CD4-positive, alpha-beta memory T cell (primary cell): ENCODE measurements around the gene LRTM2. TPM values are rescaled to one million over a fixed set of nuclear protein-coding genes. Genes with fewer than 3 reads are reported as not detected.

ENCODE experiments used
- CTCF ChIA-PET: fragments of 350-600 bp; sonication (Branson Sonifier 250); formaldehyde crosslinking; loops from one replicate; lab custom pipeline; 2021; ENCODE audit warnings: inconsistent platforms; ENCODE audit not compliant: partially characterized antibody; lab: Charles Lee
- POLR2A ChIA-PET: fragments of 350-600 bp; sonication (Branson Sonifier 250); formaldehyde crosslinking; loops from one replicate; lab custom pipeline; 2021; ENCODE audit not compliant: partially characterized antibody; lab: Charles Lee
- DNase-seq, 5 donors: peaks; one replicate each; pipeline versions ENCODE4 v3.0.0 to v3.0.0-alpha.2; 2020 to 2022; ENCODE audit warnings: mixed read lengths in 1 of 5
- H3K27ac ChIP-seq: one replicate; pipeline ENCODE4 v1.7.0; 2013; ENCODE audit warnings: low read depth, low read length
- H3K27me3 ChIP-seq: 2 replicates; pipeline ENCODE4 v1.7.0; 2013; ENCODE audit warnings: mild to moderate bottlenecking, low read length, moderate library complexity; ENCODE audit not compliant: insufficient read depth
- H3K36me3 ChIP-seq: 2 replicates; pipeline ENCODE4 v1.7.0; 2013; ENCODE audit warnings: mild to moderate bottlenecking, low read length, moderate library complexity; ENCODE audit not compliant: insufficient read depth
- H3K4me1 ChIP-seq: 2 replicates; pipeline ENCODE4 v1.7.0; 2013; ENCODE audit warnings: mild to moderate bottlenecking, low read length, moderate library complexity; ENCODE audit not compliant: insufficient read depth
- H3K4me3 ChIP-seq, 2 donors: one replicate each; pipeline ENCODE4 v1.7.0; 2013; ENCODE audit warnings: low read length in 2 of 2, mild to moderate bottlenecking in 1 of 2
- H3K9me3 ChIP-seq, 2 donors: one replicate each; pipeline ENCODE4 v1.7.0; 2013; ENCODE audit warnings: low read length in 2 of 2, control low read depth in 1 of 2; ENCODE audit not compliant: control insufficient read depth in 1 of 2
- H3K27ac Mint-ChIP-seq, 7 donors: one replicate each; pipeline ENCODE4 v1.8.0; 2020 to 2021; ENCODE audit warnings: mixed read lengths in 7 of 7, mild to moderate bottlenecking in 6 of 7, inconsistent platforms in 3 of 7, moderate library complexity in 3 of 7
- H3K27me3 Mint-ChIP-seq, 2 donors: one replicate each; pipeline ENCODE4 v1.8.0; 2020 to 2021; ENCODE audit warnings: mixed read lengths in 2 of 2
- H3K36me3 Mint-ChIP-seq, 2 donors: one replicate each; pipeline ENCODE4 v1.8.0; 2020 to 2021; ENCODE audit warnings: mixed read lengths in 2 of 2, inconsistent platforms in 1 of 2, mild to moderate bottlenecking in 1 of 2
- H3K4me1 Mint-ChIP-seq, 4 donors: one replicate each; pipeline ENCODE4 v1.8.0; 2020 to 2021; ENCODE audit warnings: mixed read lengths in 4 of 4, mild to moderate bottlenecking in 1 of 4
- H3K4me3 Mint-ChIP-seq, 8 donors: one replicate each; pipeline ENCODE4 v1.8.0; 2020 to 2021; ENCODE audit warnings: mixed read lengths in 8 of 8, mild to moderate bottlenecking in 7 of 8, moderate library complexity in 6 of 8, inconsistent platforms in 3 of 8
- H3K9me3 Mint-ChIP-seq, 8 donors: one replicate each; pipeline ENCODE4 v1.8.0; 2020 to 2021; ENCODE audit warnings: mixed read lengths in 8 of 8, mild to moderate bottlenecking in 5 of 8, inconsistent platforms in 3 of 8, moderate library complexity in 1 of 8
- intact Hi-C: fragments of 100-400 bp; cut with micrococcal nuclease; formaldehyde crosslinking; loops from one replicate; pipeline ENCODE4 v1.15.1; 2023
- polyA plus RNA-seq, 2 donors: library from polyadenylated mRNA; unstranded; fragments of 300-500 nt; fragmentation: Illumina TruSeq; gene quantifications; one replicate each; pipeline ENCODE4 v1.2.3, GENCODE V29; 2021
- total RNA-seq, 2 experiments: library from RNA; stranded (reverse); gene quantifications; one replicate each; pipeline ENCODE4 v1.2.3, GENCODE V29; 2021

The LRTM2 gene
- total and polyA plus RNA-seq, 4 experiments from 2014 or later: not detected

GRCh38 chr12:1806301-1807086, 13.9 kb upstream of the LRTM2 start:
- H3K27ac ChIP-seq: no peak overlapping the region
- Mint-ChIP-seq H3K27me3 (no peaks in the 10 kb centered on the region), H3K36me3 (no peaks in the 10 kb centered on the region), H3K9me3 (peaks cover 0 to 2% (median 0%) of the 10 kb centered on the region in 8 donors), H3K4me3 (no peak overlapping the region), H3K27ac (peak overlapping the region in 3 of 7 donors; percentile 27 to 75 (median 29)), H3K4me1 (peaks cover 5 to 28% (median 19%) of the 10 kb centered on the region in 4 donors)
- ChIA-PET POLR2A (no interaction called here), CTCF (interaction anchor here (1.1 to 2.6 kb wide), 3 partner anchors 15 to 228 kb away, joined by 3 to 14 read pairs (median 3); no protein-coding TSS in a partner anchor)
- no peak overlapping the region for H3K4me3 ChIP-seq
- peaks cover 30% of the 10 kb centered on the region for H3K4me1 ChIP-seq
- no peaks in the 10 kb centered on the region for H3K36me3 ChIP-seq
- no peaks in the 10 kb centered on the region for H3K9me3 ChIP-seq
- intact Hi-C loops: no loop called here
- DNase-seq: no peak
- H3K27me3 ChIP-seq: no peaks in the 10 kb centered on the region

GRCh38 chr12:1807087-1807860, 13.1 kb upstream of the LRTM2 start:
- ChIA-PET CTCF (interaction anchor here (1.6 to 2.6 kb wide), 2 partner anchors 133 to 227 kb away, joined by 3 to 14 read pairs; no protein-coding TSS in a partner anchor), POLR2A (interaction anchor here (2.3 kb wide), 1 partner anchor 9 kb away, joined by 9 read pairs; no protein-coding TSS in a partner anchor)
- H3K4me1 ChIP-seq: peaks cover 36% of the 10 kb centered on the region
- H3K27ac Mint-ChIP-seq: peak overlapping the region in 3 of 7 donors; percentile 27 to 75 (median 29)
- no peak for DNase-seq
- H3K27ac ChIP-seq: no peak overlapping the region
- H3K36me3 ChIP-seq: no peaks in the 10 kb centered on the region
- no peaks in the 10 kb centered on the region for H3K27me3 Mint-ChIP-seq
- peaks cover 0 to 2% (median 0%) of the 10 kb centered on the region in 8 donors for H3K9me3 Mint-ChIP-seq
- H3K4me3 ChIP-seq: no peak overlapping the region
- H3K4me1 Mint-ChIP-seq: peaks cover 5 to 35% (median 20%) of the 10 kb centered on the region in 4 donors
- H3K36me3 Mint-ChIP-seq: no peaks in the 10 kb centered on the region
- H3K9me3 ChIP-seq: no peaks in the 10 kb centered on the region
- peak overlapping the region in 1 of 8 donors; percentile 21 for H3K4me3 Mint-ChIP-seq
- intact Hi-C loops: no loop called here
- no peaks in the 10 kb centered on the region for H3K27me3 ChIP-seq

GRCh38 chr12:1808036-1808797, 12.1 kb upstream of the LRTM2 start:
- Histone ChIP-seq H3K4me1 (peaks cover 37% of the 10 kb centered on the region), H3K36me3 (no peaks in the 10 kb centered on the region), H3K4me3 (no peak overlapping the region), H3K9me3 (no peaks in the 10 kb centered on the region), H3K27ac (no peak overlapping the region), H3K27me3 (no peaks in the 10 kb centered on the region)
- Mint-ChIP-seq H3K4me3 (peak overlapping the region in 3 of 8 donors; percentile 7 to 68 (median 28)), H3K36me3 (no peaks in the 10 kb centered on the region), H3K27me3 (no peaks in the 10 kb centered on the region), H3K4me1 (peaks cover 5 to 44% (median 20%) of the 10 kb centered on the region in 4 donors), H3K27ac (peak overlapping the region in 3 of 7 donors; percentile 32 to 76 (median 64)), H3K9me3 (peaks cover 0 to 2% (median 0%) of the 10 kb centered on the region in 8 donors)
- no peak for DNase-seq
- intact Hi-C loops: no loop called here
- ChIA-PET CTCF (interaction anchor here (0.5 to 1.0 kb wide), 2 partner anchors 131 to 179 kb away, joined by 3 to 5 read pairs; no protein-coding TSS in a partner anchor), POLR2A (interaction anchor here (0.9 to 2.3 kb wide), 2 partner anchors 10 to 107 kb away, joined by 3 to 9 read pairs; no protein-coding TSS in a partner anchor)

- Mint-ChIP-seq H3K36me3 (no peaks in the 10 kb centered on the region), H3K27ac (peak overlapping the region in 5 of 7 donors; percentile 32 to 76 (median 61)), H3K27me3 (no peaks in the 10 kb centered on the region), H3K9me3 (peaks cover 0 to 2% (median 0%) of the 10 kb centered on the region in 8 donors), H3K4me3 (peak overlapping the region in 4 of 8 donors; percentile 6 to 68 (median 41)), H3K4me1 (peaks cover 5 to 44% (median 20%) of the 10 kb centered on the region in 4 donors)
- Histone ChIP-seq H3K27me3 (no peaks in the 10 kb centered on the region), H3K4me3 (no peak overlapping the region), H3K9me3 (no peaks in the 10 kb centered on the region), H3K27ac (no peak overlapping the region), H3K4me1 (peaks cover 37% of the 10 kb centered on the region), H3K36me3 (no peaks in the 10 kb centered on the region)
- CTCF ChIA-PET: interaction anchor here (0.5 to 1.0 kb wide), 2 partner anchors 131 to 179 kb away, joined by 3 to 5 read pairs; no protein-coding TSS in a partner anchor
- POLR2A ChIA-PET: interaction anchor here (0.9 to 2.3 kb wide), 2 partner anchors 11 to 106 kb away, joined by 3 to 9 read pairs; no protein-coding TSS in a partner anchor
- intact Hi-C loops: no loop called here
- DNase-seq: no peak
Observed at GRCh38 chr12:1808798-1809480, 11.4 kb upstream of the LRTM2 start.

GRCh38 chr12:1809591-1810190, 10.7 kb upstream of the LRTM2 start:
- intact Hi-C loops: loop anchor here (5.0 kb wide), 1 partner anchor 108 kb away; the partner anchor contains the start of gene CACNA2D4
- peaks cover 3 to 38% (median 16%) of the 10 kb centered on the region in 4 donors for H3K4me1 Mint-ChIP-seq
- H3K27me3 ChIP-seq: no peaks in the 10 kb centered on the region
- H3K27ac ChIP-seq: no peak overlapping the region
- CTCF ChIA-PET: no interaction called here
- H3K4me3 Mint-ChIP-seq: peak overlapping the region in 5 of 8 donors; percentile 2 to 45 (median 15)
- H3K36me3 Mint-ChIP-seq: no peaks in the 10 kb centered on the region
- no peak overlapping the region for H3K4me3 ChIP-seq
- H3K27ac Mint-ChIP-seq: peak overlapping the region in 6 of 7 donors; percentile 17 to 84 (median 68)
- H3K9me3 ChIP-seq: no peaks in the 10 kb centered on the region
- peaks cover 0 to 4% (median 0%) of the 10 kb centered on the region in 8 donors for H3K9me3 Mint-ChIP-seq
- peaks cover 0 to 2% of the 10 kb centered on the region in 2 donors for H3K27me3 Mint-ChIP-seq
- POLR2A ChIA-PET: no interaction called here
- no peaks in the 10 kb centered on the region for H3K36me3 ChIP-seq
- peaks cover 34% of the 10 kb centered on the region for H3K4me1 ChIP-seq
- DNase-seq: no peak
